ENCODE measurements around the gene HOXB3. TPM values are rescaled to one million over a fixed set of nuclear protein-coding genes. Genes with fewer than 3 reads are reported as not detected.

HOXB3 gene
- total and polyA plus RNA-seq, 12 donors: 2.3 to 28.8 (median 8.8) TPM

DNA sequence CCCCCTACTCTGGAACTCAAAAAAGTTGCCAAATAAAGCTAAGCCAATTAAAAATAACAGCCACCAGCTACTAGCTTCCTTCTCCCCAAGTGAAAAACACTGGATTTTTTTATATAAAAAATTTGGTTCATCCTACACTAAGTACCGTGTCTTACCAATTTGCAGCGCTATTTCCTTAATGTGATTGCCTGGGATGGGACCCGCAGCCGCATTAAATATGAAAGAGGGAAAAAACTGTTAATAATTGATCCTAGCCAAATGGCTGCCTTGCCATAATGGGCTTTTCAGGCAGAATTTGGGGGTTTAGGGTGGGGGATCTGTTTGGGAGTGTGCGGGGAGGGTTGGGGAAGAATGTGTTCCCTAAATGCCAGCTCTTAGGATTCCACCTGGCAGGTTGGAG, 34.1 kb upstream of the HOXB3 start:
- Histone ChIP-seq H3K27ac (no peak overlapping the region), H3K4me3 (no peak overlapping the region), H3K27me3 (peaks cover 83% of the 10 kb centered on the region), H3K9me3 (replicated peaks in 1 of 3) (no peaks in the 10 kb centered on the region), H3K36me3 (replicated peaks in 1 of 2) (no peaks in the 10 kb centered on the region), H3K4me1 (replicated peaks in 1 of 2) (peaks cover 19 to 22% of the 10 kb centered on the region in 2 donors)
- no peak for DNase-seq
- TF ChIP-seq, protein P1, sequence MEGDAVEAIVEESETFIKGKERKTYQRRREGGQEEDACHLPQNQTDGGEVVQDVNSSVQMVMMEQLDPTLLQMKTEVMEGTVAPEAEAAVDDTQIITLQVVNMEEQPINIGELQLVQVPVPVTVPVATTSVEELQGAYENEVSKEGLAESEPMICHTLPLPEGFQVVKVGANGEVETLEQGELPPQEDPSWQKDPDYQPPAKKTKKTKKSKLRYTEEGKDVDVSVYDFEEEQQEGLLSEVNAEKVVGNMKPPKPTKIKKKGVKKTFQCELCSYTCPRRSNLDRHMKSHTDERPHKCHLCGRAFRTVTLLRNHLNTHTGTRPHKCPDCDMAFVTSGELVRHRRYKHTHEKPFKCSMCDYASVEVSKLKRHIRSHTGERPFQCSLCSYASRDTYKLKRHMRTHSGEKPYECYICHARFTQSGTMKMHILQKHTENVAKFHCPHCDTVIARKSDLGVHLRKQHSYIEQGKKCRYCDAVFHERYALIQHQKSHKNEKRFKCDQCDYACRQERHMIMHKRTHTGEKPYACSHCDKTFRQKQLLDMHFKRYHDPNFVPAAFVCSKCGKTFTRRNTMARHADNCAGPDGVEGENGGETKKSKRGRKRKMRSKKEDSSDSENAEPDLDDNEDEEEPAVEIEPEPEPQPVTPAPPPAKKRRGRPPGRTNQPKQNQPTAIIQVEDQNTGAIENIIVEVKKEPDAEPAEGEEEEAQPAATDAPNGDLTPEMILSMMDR (IDR thresholded peaks at IDR 0.05): no peak
- TF ChIP-seq POLR2A (IDR thresholded peaks at IDR 0.05): no peak
- 46 to 57% (median 47%) methylated on average over 5 of the region's 5 CpGs for WGBS, 4 donors
- intact Hi-C loops (cut with DNase I): loop anchor here in 1 of 2 donors (10.0 kb wide), 1 partner anchor 469 kb away; no protein-coding TSS in a partner anchor

- H3K4me3 ChIP-seq: no peak overlapping the region
- H3K27ac ChIP-seq: no peak overlapping the region
- H3K4me1 ChIP-seq (replicated peaks in 1 of 2): peaks cover 19 to 22% of the 10 kb centered on the region in 2 donors
- intact Hi-C loops (cut with DNase I): loop anchor here in 1 of 2 donors (10.0 kb wide), 1 partner anchor 469 kb away; no protein-coding TSS in a partner anchor
- no peaks in the 10 kb centered on the region for H3K36me3 ChIP-seq (replicated peaks in 1 of 2)
- no peak for DNase-seq
- no peak for TF ChIP-seq POLR2A (IDR thresholded peaks at IDR 0.05)
- TF ChIP-seq, protein P1 (IDR thresholded peaks at IDR 0.05): no peak
- H3K9me3 ChIP-seq (replicated peaks in 1 of 3): no peaks in the 10 kb centered on the region
- H3K27me3 ChIP-seq: peaks cover 77% of the 10 kb centered on the region
- 43 to 62% (median 54%) methylated on average over 4 of the region's 4 CpGs for WGBS, 4 donors
These were observed 33.5 kb upstream of the HOXB3 start for GRCh38 chr17:48623583-48623982.

- 55 to 64% (median 58%) methylated on average over 11 of the region's 11 CpGs for WGBS, 4 donors
- Histone ChIP-seq H3K36me3 (replicated peaks in 1 of 2) (no peaks in the 10 kb centered on the region), H3K4me3 (no peak overlapping the region), H3K9me3 (replicated peaks in 1 of 3) (no peaks in the 10 kb centered on the region), H3K27ac (no peak overlapping the region), H3K4me1 (replicated peaks in 1 of 2) (peaks cover 19 to 25% of the 10 kb centered on the region in 2 donors), H3K27me3 (peaks cover 75% of the 10 kb centered on the region)
- intact Hi-C loops (cut with DNase I): loop anchor here in 1 of 2 donors (10.0 kb wide), 1 partner anchor 468 kb away; no protein-coding TSS in a partner anchor
- DNase-seq: no peak
- TF ChIP-seq, protein P1 (IDR thresholded peaks at IDR 0.05): no peak
These were observed 32.8 kb upstream of the HOXB3 start for GRCh38 chr17:48622857-48623256.

GRCh38 chr17:48621410-48622392, 31.7 kb upstream of the HOXB3 start:
- no peak for DNase-seq
- H3K9me3 ChIP-seq (replicated peaks in 1 of 3): no peaks in the 10 kb centered on the region
- no peak overlapping the region for H3K4me3 ChIP-seq
- H3K27me3 ChIP-seq: peaks cover 75% of the 10 kb centered on the region
- 31 to 46% (median 38%) methylated on average over 22 to 41 of the region's 41 CpGs for WGBS, 4 donors
- H3K4me1 ChIP-seq (replicated peaks in 1 of 2): peaks cover 19 to 26% of the 10 kb centered on the region in 2 donors
- no peaks in the 10 kb centered on the region for H3K36me3 ChIP-seq (replicated peaks in 1 of 2)
- intact Hi-C loops (cut with DNase I): loop anchor here in 1 of 2 donors (10.0 kb wide), 1 partner anchor 467 kb away; no protein-coding TSS in a partner anchor
- no peak for TF ChIP-seq POLR2A (IDR thresholded peaks at IDR 0.05)
- TF ChIP-seq, protein P1 (IDR thresholded peaks at IDR 0.05): no peak
- no peak overlapping the region for H3K27ac ChIP-seq
